Smooth muscle cell (in vitro differentiated cells): ENCODE results near the gene SND1. TPM values are rescaled to one million over a fixed set of nuclear protein-coding genes. Genes with fewer than 3 reads are reported as not detected.

Experiments used
- DNase-seq: peaks from one replicate; lab custom pipeline; 2025; ENCODE audit not compliant: unreplicated experiment; lab: John Stamatoyannopoulos, UW
- H2AFZ ChIP-seq: fragments of 200-600 bp; sonication (generic); 2 replicates; pipeline ENCODE4 v1.6.0; 2016; ENCODE audit warnings: antibody characterized with exemption, low read depth, mild to moderate bottlenecking
- H3F3A ChIP-seq: fragments of 200-600 bp; sonication (generic); 2 replicates; pipeline ENCODE4 v1.6.0; 2017; ENCODE audit warnings: antibody characterized with exemption, low read depth
- H3K27ac ChIP-seq: fragments of 200-600 bp; sonication (generic); 2 replicates; pipeline ENCODE4 v1.5.1; 2016; ENCODE audit warnings: low read depth, mild to moderate bottlenecking
- H3K27me3 ChIP-seq: fragments of 200-600 bp; sonication (generic); 2 replicates; pipeline ENCODE4 v1.6.1; 2016; ENCODE audit warnings: low read depth, mild to moderate bottlenecking
- H3K36me3 ChIP-seq: fragments of 200-600 bp; sonication (generic); 2 replicates; pipeline ENCODE4 v1.5.1; 2016; ENCODE audit warnings: low read depth
- H3K4me1 ChIP-seq: fragments of 200-600 bp; sonication (generic); 2 replicates; pipeline ENCODE4 v1.5.1; 2016; ENCODE audit warnings: low read depth
- H3K4me2 ChIP-seq: fragments of 200-600 bp; sonication (generic); 2 replicates; pipeline ENCODE4 v1.6.0; 2016; ENCODE audit warnings: mild to moderate bottlenecking
- H3K4me3 ChIP-seq: fragments of 200-600 bp; sonication (generic); 2 replicates; pipeline ENCODE4 v1.5.1; 2016; ENCODE audit warnings: mild to moderate bottlenecking
- H3K79me2 ChIP-seq: fragments of 200-600 bp; sonication (generic); 2 replicates; pipeline ENCODE4 v1.6.0; 2016; ENCODE audit warnings: low read depth, mild to moderate bottlenecking
- H3K9ac ChIP-seq: fragments of 200-600 bp; sonication (generic); 2 replicates; pipeline ENCODE4 v1.6.0; 2016; ENCODE audit warnings: low read depth
- H3K9me3 ChIP-seq: fragments of 200-600 bp; sonication (generic); replicated peaks from 2 replicates; pipeline ENCODE4 v1.5.1; 2016; ENCODE audit warnings: low read depth
- H4K20me1 ChIP-seq: fragments of 200-600 bp; sonication (generic); 2 replicates; pipeline ENCODE4 v1.6.0; 2016; ENCODE audit warnings: low read depth
- CTCF ChIP-seq: fragments of 200-600 bp; sonication (generic); IDR thresholded peaks from 2 replicates; pipeline ENCODE4 v1.5.1; 2017; ENCODE audit warnings: borderline replicate concordance, mild to moderate bottlenecking, antibody characterized with exemption; ENCODE audit not compliant: insufficient read depth, poor library complexity, severe bottlenecking
- WGBS: methylation state at CpG from one replicate; pipeline ENCODE4 v1.1.7; 2016; ENCODE audit warnings: low lambda C conversion rate; 5-methylcytosine and 5-hydroxymethylcytosine counted together
- polyA plus RNA-seq: library from polyadenylated mRNA; unstranded; fragments of >200 nt; fragmentation: Nextera tagmentation; extraction: Ambion mirVana; gene quantifications from 2 replicates; pipeline ENCODE4 v1.2.1, GENCODE V29; 2016
- total RNA-seq: library from RNA; depleted of rRNA; stranded (reverse); fragments of >200 nt; gene quantifications from 2 replicates; pipeline ENCODE4 v1.2.3, GENCODE V29; 2014

The SND1 gene
- total and polyA plus RNA-seq, 2 experiments from 2014 or later, result 129 to 136 TPM

- H3K27ac ChIP-seq, result no peak overlapping the region
- peaks cover 64% of the 10 kb centered on the region for H3K79me2 ChIP-seq
- TF ChIP-seq CTCF, result no peak
- no peak overlapping the region for H2AFZ ChIP-seq
- no peak overlapping the region for H3K4me3 ChIP-seq
- no peak overlapping the region for H3K4me2 ChIP-seq
- H3K4me1 ChIP-seq, result peaks cover 9% of the 10 kb centered on the region
- DNase-seq, result no peak
- no peaks in the 10 kb centered on the region for H3K27me3 ChIP-seq
- peaks cover 99% of the 10 kb centered on the region for H4K20me1 ChIP-seq
- no peak overlapping the region for H3K9ac ChIP-seq
- no peaks in the 10 kb centered on the region for H3K9me3 ChIP-seq
- H3F3A ChIP-seq, result peaks cover 6% of the 10 kb centered on the region
- peaks cover 6% of the 10 kb centered on the region for H3K36me3 ChIP-seq
- WGBS, result 94% methylated on average over 5 of the region's 5 CpGs
Observed at GRCh38 chr7:127810696-127811660, 159.0 kb downstream of the SND1 start.

GRCh38 chr7:127812540-127812939, 160.5 kb downstream of the SND1 start:
- WGBS, result 94% methylated on average over 3 of the region's 3 CpGs
- Histone ChIP-seq H3K4me3 (no peak overlapping the region), H3K79me2 (peaks cover 71% of the 10 kb centered on the region), H2AFZ (no peak overlapping the region), H3K9ac (no peak overlapping the region), H4K20me1 (peaks cover 99% of the 10 kb centered on the region), H3K36me3 (peaks cover 6% of the 10 kb centered on the region), H3K27ac (no peak overlapping the region), H3K4me2 (no peak overlapping the region), H3K27me3 (no peaks in the 10 kb centered on the region), H3F3A (peaks cover 6% of the 10 kb centered on the region), H3K4me1 (peaks cover 9% of the 10 kb centered on the region), H3K9me3 (no peaks in the 10 kb centered on the region)
- no peak for TF ChIP-seq CTCF
- DNase-seq, result no peak

- Histone ChIP-seq H3K4me2 (peak overlapping the region; percentile 43), H3K4me1 (peaks cover 9% of the 10 kb centered on the region), H3K27ac (peak overlapping the region; percentile 17), H4K20me1 (peaks cover 100% of the 10 kb centered on the region), H3K79me2 (peaks cover 86% of the 10 kb centered on the region), H2AFZ (no peak overlapping the region), H3K27me3 (no peaks in the 10 kb centered on the region), H3K4me3 (no peak overlapping the region), H3F3A (no peaks in the 10 kb centered on the region), H3K9ac (no peak overlapping the region), H3K9me3 (no peaks in the 10 kb centered on the region), H3K36me3 (no peaks in the 10 kb centered on the region)
- no peak for DNase-seq
- 31% methylated on average over 4 of the region's 4 CpGs for WGBS
- no peak for TF ChIP-seq CTCF
Observed at GRCh38 chr7:127813991-127814541, 162.1 kb downstream of the SND1 start.
